HEK293 (cell line): ENCODE results near the gene NPDC1.

ENCODE experiments used
- CTCF ChIP-seq: fragments of 450-650 bp; formaldehyde crosslinking; IDR thresholded peaks from 2 replicates; pipeline ENCODE4 v1.5.1; 2016; ENCODE audit warnings: missing biosample characterization, missing genetic modification characterization
- KLF16 ChIP-seq: fragments of 450-650 bp; formaldehyde crosslinking; IDR thresholded peaks from 2 replicates; pipeline ENCODE4 v1.5.1; 2017; ENCODE audit warnings: missing biosample characterization, missing genetic modification characterization
- PBX3 ChIP-seq: sonication (generic); formaldehyde crosslinking; IDR thresholded peaks from 2 replicates; pipeline ENCODE4 v1.8.1; 2022; ENCODE audit warnings: mild to moderate bottlenecking, moderate library complexity, missing genetic modification reagents
- REST ChIP-seq: fragments of 450-650 bp; formaldehyde crosslinking; IDR thresholded peaks from 2 replicates; pipeline ENCODE4 v1.5.1; 2016; ENCODE audit warnings: missing biosample characterization, missing genetic modification characterization
- ZBTB1 ChIP-seq: fragments of 450-650 bp; formaldehyde crosslinking; IDR thresholded peaks from 2 replicates; pipeline ENCODE4 v1.5.1; 2016; ENCODE audit warnings: missing biosample characterization, missing genetic modification characterization
- ZBTB21 ChIP-seq: fragments of 450-650 bp; formaldehyde crosslinking; IDR thresholded peaks from 2 replicates; pipeline ENCODE4 v1.5.1; 2017; ENCODE audit warnings: missing biosample characterization, missing genetic modification characterization
- ZBTB7A ChIP-seq: fragments of 450-650 bp; formaldehyde crosslinking; IDR thresholded peaks from 2 replicates; pipeline ENCODE4 v1.5.1; 2016; ENCODE audit warnings: low read depth, missing biosample characterization, missing genetic modification characterization
- ZNF530 ChIP-seq: fragments of 450-650 bp; formaldehyde crosslinking; IDR thresholded peaks from 2 replicates; pipeline ENCODE4 v1.5.1; 2016; ENCODE audit warnings: low read depth, missing biosample characterization, missing genetic modification characterization
- ZNF747 ChIP-seq: fragments of 450-650 bp; formaldehyde crosslinking; IDR thresholded peaks from 2 replicates; pipeline ENCODE4 v1.5.1; 2016; ENCODE audit warnings: missing biosample characterization, missing genetic modification characterization
- TF ChIP-seq, protein P1 (sequence below): fragments of 450-650 bp; formaldehyde crosslinking; IDR thresholded peaks from 2 replicates; pipeline ENCODE4 v1.5.1; 2016; ENCODE audit warnings: missing biosample characterization, missing genetic modification characterization
- TF ChIP-seq, protein P2 (sequence below): IDR thresholded peaks from 2 replicates; pipeline ENCODE4 v1.6.1; 2011; ENCODE audit warnings: mild to moderate bottlenecking, low read depth, low read length, borderline replicate concordance

DNA sequence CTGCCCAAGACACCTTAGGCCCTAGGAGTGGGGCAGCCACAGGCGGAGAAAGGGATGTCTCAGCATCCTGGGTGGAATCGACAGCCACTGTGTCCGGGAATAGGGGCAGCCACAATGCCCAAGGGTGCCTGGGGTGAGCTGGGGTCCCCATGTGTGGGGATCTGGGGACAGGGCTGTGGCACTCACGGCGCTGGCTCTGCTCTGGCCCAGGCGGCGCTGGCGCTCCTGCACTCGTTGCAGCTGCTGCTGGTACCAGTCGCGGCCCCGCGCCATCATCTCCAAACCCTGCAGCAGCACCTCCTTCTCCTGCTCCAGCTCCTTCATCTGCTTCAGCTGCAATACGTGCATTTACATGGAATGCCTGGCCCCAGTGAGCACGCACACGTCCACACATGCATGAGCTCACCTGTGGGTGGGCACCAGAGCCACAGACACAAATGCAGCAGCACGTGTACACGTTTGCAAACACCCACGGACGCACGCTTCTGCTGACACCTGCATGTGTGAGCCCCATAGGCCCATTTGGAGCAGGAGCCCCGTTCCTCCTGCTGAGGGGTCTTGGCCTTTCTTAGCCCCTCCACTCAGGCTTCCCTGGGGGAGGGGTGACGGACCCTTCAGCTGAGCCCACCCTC, 19.5 kb upstream of the NPDC1 start:
- TF ChIP-seq PBX3 (CRISPR knock-in tag) = no peak
- TF ChIP-seq, protein P1, sequence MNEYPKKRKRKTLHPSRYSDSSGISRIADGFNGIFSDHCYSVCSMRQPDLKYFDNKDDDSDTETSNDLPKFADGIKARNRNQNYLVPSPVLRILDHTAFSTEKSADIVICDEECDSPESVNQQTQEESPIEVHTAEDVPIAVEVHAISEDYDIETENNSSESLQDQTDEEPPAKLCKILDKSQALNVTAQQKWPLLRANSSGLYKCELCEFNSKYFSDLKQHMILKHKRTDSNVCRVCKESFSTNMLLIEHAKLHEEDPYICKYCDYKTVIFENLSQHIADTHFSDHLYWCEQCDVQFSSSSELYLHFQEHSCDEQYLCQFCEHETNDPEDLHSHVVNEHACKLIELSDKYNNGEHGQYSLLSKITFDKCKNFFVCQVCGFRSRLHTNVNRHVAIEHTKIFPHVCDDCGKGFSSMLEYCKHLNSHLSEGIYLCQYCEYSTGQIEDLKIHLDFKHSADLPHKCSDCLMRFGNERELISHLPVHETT (tag by site-specific recombination) = no peak
- TF ChIP-seq CTCF (tag by site-specific recombination) = no peak
- TF ChIP-seq REST (tag by site-specific recombination) = no peak
- no peak for TF ChIP-seq ZNF747
- peak; percentile 20; the same call in 1 of the 2 replicates for TF ChIP-seq ZBTB7A (tag by site-specific recombination)
- TF ChIP-seq ZBTB21 (tag by site-specific recombination) = no peak
- no peak for TF ChIP-seq ZNF530 (tag by site-specific recombination)
- no peak for TF ChIP-seq KLF16
- TF ChIP-seq, protein P2, sequence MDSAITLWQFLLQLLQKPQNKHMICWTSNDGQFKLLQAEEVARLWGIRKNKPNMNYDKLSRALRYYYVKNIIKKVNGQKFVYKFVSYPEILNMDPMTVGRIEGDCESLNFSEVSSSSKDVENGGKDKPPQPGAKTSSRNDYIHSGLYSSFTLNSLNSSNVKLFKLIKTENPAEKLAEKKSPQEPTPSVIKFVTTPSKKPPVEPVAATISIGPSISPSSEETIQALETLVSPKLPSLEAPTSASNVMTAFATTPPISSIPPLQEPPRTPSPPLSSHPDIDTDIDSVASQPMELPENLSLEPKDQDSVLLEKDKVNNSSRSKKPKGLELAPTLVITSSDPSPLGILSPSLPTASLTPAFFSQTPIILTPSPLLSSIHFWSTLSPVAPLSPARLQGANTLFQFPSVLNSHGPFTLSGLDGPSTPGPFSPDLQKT = no peak
- TF ChIP-seq ZBTB1 = no peak
